ENCODE results near the gene CHST6. TPM values are rescaled to one million over a fixed set of nuclear protein-coding genes. Genes with fewer than 3 reads are reported as not detected.

CHST6 gene
- total and polyA plus RNA-seq, 2 donors (not counting 1 experiment from before 2014, with no cell fraction given): 0.17 TPM; not detected in 1

GRCh38 chr16:75482434-75483205, 12.6 kb downstream of the CHST6 start:
- DNase-seq (no peak), ATAC-seq (ENCODE audit: low read depth) (no peak)
- TF ChIP-seq CTCF (IDR thresholded peaks at IDR 0.05) (no peak), EZH2 (IDR thresholded peaks at IDR 0.05; ENCODE audit: borderline replicate concordance, insufficient read depth, low read depth, low read length, poor library complexity, severe bottlenecking) (no peak)
- no peak overlapping the region for H3K4me2 ChIP-seq (replicated peaks; ENCODE audit: low read depth, low read length, poor library complexity, severe bottlenecking)
- H3K4me1 ChIP-seq (ENCODE audit: control insufficient read depth in 2 of 2, insufficient read depth in 2 of 2, low read length in 2 of 2): peaks cover 0 to 3% of the 10 kb centered on the region in 2 donors
- no peaks in the 10 kb centered on the region for H3K36me3 ChIP-seq (replicated peaks in 1 of 2; ENCODE audit: control extremely low read depth in 1 of 2, control insufficient read depth in 1 of 2, extremely low read depth in 1 of 2, insufficient read depth in 2 of 2, low read length in 1 of 2)
- ChIA-PET POLR2A (no interaction called here), CTCF (interaction anchor here (0.5 to 1.0 kb wide), 2 partner anchors 10 to 844 kb away, joined by 3 read pairs; no protein-coding TSS in a partner anchor)
- H3K9ac ChIP-seq (ENCODE audit: low read length): no peak overlapping the region
- Mint-ChIP-seq H3K4me3 (no peak overlapping the region), H3K4me1 (peaks cover 27% of the 10 kb centered on the region), H3K27ac (no peak overlapping the region), H3K27me3 (peaks cover 7% of the 10 kb centered on the region), H3K9me3 (ENCODE audit: insufficient read depth) (no peaks in the 10 kb centered on the region)
- intact Hi-C loops (cut with micrococcal nuclease): no loop called here
- H4K20me1 ChIP-seq (ENCODE audit: control insufficient read depth, insufficient read depth, low read length, poor library complexity, severe bottlenecking): no peaks in the 10 kb centered on the region
- no peaks in the 10 kb centered on the region for H3K79me2 ChIP-seq (ENCODE audit: control insufficient read depth, insufficient read depth, low read length)
- H2AFZ ChIP-seq (ENCODE audit: insufficient read depth, low read depth, low read length, poor library complexity, severe bottlenecking): no peak overlapping the region
- H3K27me3 ChIP-seq (replicated peaks in 1 of 4; ENCODE audit: control extremely low read depth in 1 of 4, control insufficient read depth in 3 of 4, insufficient read depth in 4 of 4, low read length in 3 of 4): no peaks in the 10 kb centered on the region
- no peak overlapping the region for H3K27ac ChIP-seq (ENCODE audit: low read length in 2 of 2)
- 81% methylated on average over 11 of the region's 14 CpGs for WGBS (ENCODE audit: insufficient coverage)
- H3K4me3 ChIP-seq (ENCODE audit: control extremely low read depth in 1 of 5, extremely low read depth in 1 of 5, insufficient read depth in 1 of 5, low read depth in 2 of 5, low read length in 4 of 5): no peak overlapping the region
- no peaks in the 10 kb centered on the region for H3K9me3 ChIP-seq (ENCODE audit: control extremely low read depth in 1 of 3, control insufficient read depth in 2 of 3, insufficient read depth in 1 of 3, low read length in 2 of 3)

- 92% methylated on average over 7 of the region's 7 CpGs for WGBS (ENCODE audit: insufficient coverage)
- TF ChIP-seq CTCF (IDR thresholded peaks at IDR 0.05): no peak
- TF ChIP-seq EZH2 (IDR thresholded peaks at IDR 0.05; ENCODE audit: borderline replicate concordance, insufficient read depth, low read depth, low read length, poor library complexity, severe bottlenecking): no peak
- H3K27ac ChIP-seq (ENCODE audit: low read length in 2 of 2): no peak overlapping the region
- H3K9ac ChIP-seq (ENCODE audit: low read length): no peak overlapping the region
- H4K20me1 ChIP-seq (ENCODE audit: control insufficient read depth, insufficient read depth, low read length, poor library complexity, severe bottlenecking): no peaks in the 10 kb centered on the region
- H3K79me2 ChIP-seq (ENCODE audit: control insufficient read depth, insufficient read depth, low read length): no peaks in the 10 kb centered on the region
- POLR2A ChIA-PET: interaction anchor here (0.6 kb wide), 1 partner anchor 12 kb away, joined by 4 read pairs; no protein-coding TSS in a partner anchor
- H3K4me1 Mint-ChIP-seq: peaks cover 20% of the 10 kb centered on the region
- no peak overlapping the region for H2AFZ ChIP-seq (ENCODE audit: insufficient read depth, low read depth, low read length, poor library complexity, severe bottlenecking)
- H3K9me3 ChIP-seq (ENCODE audit: control extremely low read depth in 1 of 3, control insufficient read depth in 2 of 3, insufficient read depth in 1 of 3, low read length in 2 of 3): no peaks in the 10 kb centered on the region
- no peak overlapping the region for H3K4me3 Mint-ChIP-seq
- no peaks in the 10 kb centered on the region for H3K27me3 ChIP-seq (replicated peaks in 1 of 4; ENCODE audit: control extremely low read depth in 1 of 4, control insufficient read depth in 3 of 4, insufficient read depth in 4 of 4, low read length in 3 of 4)
- no peak overlapping the region for H3K4me3 ChIP-seq (ENCODE audit: control extremely low read depth in 1 of 5, extremely low read depth in 1 of 5, insufficient read depth in 1 of 5, low read depth in 2 of 5, low read length in 4 of 5)
- H3K27me3 Mint-ChIP-seq: peaks cover 7% of the 10 kb centered on the region
- CTCF ChIA-PET: no interaction called here
- ATAC-seq (ENCODE audit: low read depth): no peak
- intact Hi-C loops (cut with micrococcal nuclease): no loop called here
- H3K4me2 ChIP-seq (replicated peaks; ENCODE audit: low read depth, low read length, poor library complexity, severe bottlenecking): no peak overlapping the region
- no peak overlapping the region for H3K27ac Mint-ChIP-seq
- no peaks in the 10 kb centered on the region for H3K36me3 ChIP-seq (replicated peaks in 1 of 2; ENCODE audit: control extremely low read depth in 1 of 2, control insufficient read depth in 1 of 2, extremely low read depth in 1 of 2, insufficient read depth in 2 of 2, low read length in 1 of 2)
- H3K4me1 ChIP-seq (ENCODE audit: control insufficient read depth in 2 of 2, insufficient read depth in 2 of 2, low read length in 2 of 2): peaks cover 0 to 3% of the 10 kb centered on the region in 2 donors
- no peak for DNase-seq
- H3K9me3 Mint-ChIP-seq (ENCODE audit: insufficient read depth): no peaks in the 10 kb centered on the region
These were observed 13.8 kb downstream of the CHST6 start for GRCh38 chr16:75481475-75481874.

Measured in B cell (primary cell).